ENCODE measurements around the gene ZSCAN1.

ZSCAN1 gene

GRCh38 chr19:58084596-58085347, 50.9 kb downstream of the ZSCAN1 start:
- H3K27ac ChIP-seq, result no peak overlapping the region
- H3K4me3 ChIP-seq, result no peak overlapping the region
- H3K9ac ChIP-seq (ENCODE audit: insufficient read length), result no peak overlapping the region
- no peaks in the 10 kb centered on the region for H3K36me3 ChIP-seq (ENCODE audit: insufficient read depth, low read length)
- no peaks in the 10 kb centered on the region for H3K9me3 ChIP-seq (ENCODE audit: low read depth, low read length)
- DNase-seq (ENCODE audit: low read depth, low spot score), result no peak
- TF ChIP-seq EZH2 (IDR thresholded peaks at IDR 0.05) (no peak), POLR2AphosphoS5 (IDR thresholded peaks at IDR 0.05; ENCODE audit: borderline replicate concordance, low read depth, low read length) (no peak), FOXP2 (optimal IDR thresholded peaks at IDR 0.05; ENCODE audit: control extremely low read depth, extremely low read length, insufficient read depth) (no peak)

GRCh38 chr19:58085348-58085875, 51.6 kb downstream of the ZSCAN1 start:
- DNase-seq (ENCODE audit: low read depth, low spot score), result no peak
- H3K9me3 ChIP-seq (ENCODE audit: low read depth, low read length), result no peaks in the 10 kb centered on the region
- no peak overlapping the region for H3K27ac ChIP-seq
- no peak for TF ChIP-seq POLR2AphosphoS5 (IDR thresholded peaks at IDR 0.05; ENCODE audit: borderline replicate concordance, low read depth, low read length)
- no peak for TF ChIP-seq EZH2 (IDR thresholded peaks at IDR 0.05)
- TF ChIP-seq FOXP2 (optimal IDR thresholded peaks at IDR 0.05; ENCODE audit: control extremely low read depth, extremely low read length, insufficient read depth), result no peak
- H3K36me3 ChIP-seq (ENCODE audit: insufficient read depth, low read length), result no peaks in the 10 kb centered on the region
- H3K9ac ChIP-seq (ENCODE audit: insufficient read length), result no peak overlapping the region
- H3K4me3 ChIP-seq, result no peak overlapping the region

GRCh38 chr19:58086825-58087710, 53.2 kb downstream of the ZSCAN1 start:
- Histone ChIP-seq H3K36me3 (ENCODE audit: insufficient read depth, low read length) (no peaks in the 10 kb centered on the region), H3K9me3 (ENCODE audit: low read depth, low read length) (no peaks in the 10 kb centered on the region), H3K4me3 (no peak overlapping the region), H3K27ac (no peak overlapping the region), H3K9ac (ENCODE audit: insufficient read length) (no peak overlapping the region)
- DNase-seq (ENCODE audit: low read depth, low spot score), result no peak
- no peak for TF ChIP-seq POLR2AphosphoS5 (IDR thresholded peaks at IDR 0.05; ENCODE audit: borderline replicate concordance, low read depth, low read length)
- TF ChIP-seq EZH2 (IDR thresholded peaks at IDR 0.05), result no peak
- TF ChIP-seq FOXP2 (optimal IDR thresholded peaks at IDR 0.05; ENCODE audit: control extremely low read depth, extremely low read length, insufficient read depth), result no peak

- Histone ChIP-seq H3K4me3 (no peak overlapping the region), H3K27ac (no peak overlapping the region), H3K9ac (ENCODE audit: insufficient read length) (no peak overlapping the region), H3K9me3 (ENCODE audit: low read depth, low read length) (no peaks in the 10 kb centered on the region), H3K36me3 (ENCODE audit: insufficient read depth, low read length) (no peaks in the 10 kb centered on the region)
- no peak for DNase-seq (ENCODE audit: low read depth, low spot score)
- TF ChIP-seq FOXP2 (optimal IDR thresholded peaks at IDR 0.05; ENCODE audit: control extremely low read depth, extremely low read length, insufficient read depth) (no peak), POLR2AphosphoS5 (IDR thresholded peaks at IDR 0.05; ENCODE audit: borderline replicate concordance, low read depth, low read length) (no peak), EZH2 (IDR thresholded peaks at IDR 0.05) (no peak)
Observed at GRCh38 chr19:58088521-58089052, 54.8 kb downstream of the ZSCAN1 start.

- no peaks in the 10 kb centered on the region for H3K36me3 ChIP-seq (ENCODE audit: insufficient read depth, low read length)
- no peak overlapping the region for H3K9ac ChIP-seq (ENCODE audit: insufficient read length)
- no peaks in the 10 kb centered on the region for H3K9me3 ChIP-seq (ENCODE audit: low read depth, low read length)
- no peak overlapping the region for H3K4me3 ChIP-seq
- H3K27ac ChIP-seq, result no peak overlapping the region
- no peak for DNase-seq (ENCODE audit: low read depth, low spot score)
- TF ChIP-seq FOXP2 (optimal IDR thresholded peaks at IDR 0.05; ENCODE audit: control extremely low read depth, extremely low read length, insufficient read depth) (no peak), EZH2 (IDR thresholded peaks at IDR 0.05) (no peak), POLR2AphosphoS5 (IDR thresholded peaks at IDR 0.05; ENCODE audit: borderline replicate concordance, low read depth, low read length) (no peak)
Observed at GRCh38 chr19:58089846-58090245, 56.0 kb downstream of the ZSCAN1 start.

- TF ChIP-seq POLR2AphosphoS5 (IDR thresholded peaks at IDR 0.05; ENCODE audit: borderline replicate concordance, low read depth, low read length) (no peak), EZH2 (IDR thresholded peaks at IDR 0.05) (no peak), FOXP2 (optimal IDR thresholded peaks at IDR 0.05; ENCODE audit: control extremely low read depth, extremely low read length, insufficient read depth) (no peak)
- no peak overlapping the region for H3K4me3 ChIP-seq
- no peak overlapping the region for H3K9ac ChIP-seq (ENCODE audit: insufficient read length)
- no peak for DNase-seq (ENCODE audit: low read depth, low spot score)
- H3K27ac ChIP-seq, result no peak overlapping the region
- H3K9me3 ChIP-seq (ENCODE audit: low read depth, low read length), result no peaks in the 10 kb centered on the region
- H3K36me3 ChIP-seq (ENCODE audit: insufficient read depth, low read length), result no peaks in the 10 kb centered on the region
Observed at GRCh38 chr19:58091251-58091995, 57.6 kb downstream of the ZSCAN1 start.

- H3K36me3 ChIP-seq (ENCODE audit: insufficient read depth, low read length), result no peaks in the 10 kb centered on the region
- no peaks in the 10 kb centered on the region for H3K9me3 ChIP-seq (ENCODE audit: low read depth, low read length)
- no peak overlapping the region for H3K9ac ChIP-seq (ENCODE audit: insufficient read length)
- H3K27ac ChIP-seq, result no peak overlapping the region
- no peak for DNase-seq (ENCODE audit: low read depth, low spot score)
- no peak for TF ChIP-seq EZH2 (IDR thresholded peaks at IDR 0.05)
- TF ChIP-seq POLR2AphosphoS5 (IDR thresholded peaks at IDR 0.05; ENCODE audit: borderline replicate concordance, low read depth, low read length), result no peak
- TF ChIP-seq FOXP2 (optimal IDR thresholded peaks at IDR 0.05; ENCODE audit: control extremely low read depth, extremely low read length, insufficient read depth), result no peak
- H3K4me3 ChIP-seq, result no peak overlapping the region
Observed at GRCh38 chr19:58093071-58093470, 59.2 kb downstream of the ZSCAN1 start.

All from SK-N-MC (cell line).